ENCODE measurements around the gene CD163L1.

- TF ChIP-seq CTCF (IDR thresholded peaks at IDR 0.05; ENCODE audit: insufficient read depth, low read length, poor library complexity, severe bottlenecking) (no peak), EZH2phosphoT487 (conservative IDR thresholded peaks at IDR 0.05; ENCODE audit: low read length) (no peak)
These were observed 89.4 kb downstream of the CD163L1 start for GRCh38 chr12:7354529-7354928.
